Hepatocyte (in vitro differentiated cells): Measurements from ENCODE around the gene EPHX1. TPM values are rescaled to one million over a fixed set of nuclear protein-coding genes. Genes with fewer than 3 reads are reported as not detected.
A peak's percentile ranks its signal among the peaks of the same experiment; 100 is the strongest.

Experiments
- DNase-seq: peaks from one replicate; pipeline ENCODE4 v3.0.0-alpha.2; 2016; ENCODE audit warnings: low spot score
- H2AFZ ChIP-seq: fragments of 200-600 bp; sonication (generic); 2 replicates; pipeline ENCODE4 v1.6.0; 2016; ENCODE audit warnings: antibody characterized with exemption, mild to moderate bottlenecking
- H3K27ac ChIP-seq: fragments of 200-600 bp; sonication (generic); 2 replicates; pipeline ENCODE4 v1.5.1; 2016; ENCODE audit warnings: mild to moderate bottlenecking
- H3K27me3 ChIP-seq: fragments of 200-600 bp; sonication (generic); 2 replicates; pipeline ENCODE4 v1.6.1; 2016
- H3K36me3 ChIP-seq: fragments of 200-600 bp; sonication (generic); replicated peaks from 2 replicates; pipeline ENCODE4 v1.5.1; 2016; ENCODE audit warnings: low read depth; ENCODE audit not compliant: insufficient read depth
- H3K4me1 ChIP-seq: fragments of 200-600 bp; sonication (generic); 2 replicates; pipeline ENCODE4 v1.5.1; 2016; ENCODE audit warnings: mild to moderate bottlenecking, moderate library complexity; ENCODE audit not compliant: insufficient read depth
- H3K4me2 ChIP-seq: fragments of 200-600 bp; sonication (generic); 2 replicates; pipeline ENCODE4 v1.6.0; 2016
- H3K4me3 ChIP-seq: fragments of 200-600 bp; sonication (generic); 2 replicates; pipeline ENCODE4 v1.5.1; 2016; ENCODE audit warnings: mild to moderate bottlenecking
- H3K79me2 ChIP-seq: fragments of 200-600 bp; sonication (generic); 2 replicates; pipeline ENCODE4 v1.6.0; 2017; ENCODE audit warnings: mild to moderate bottlenecking
- H3K9me2 ChIP-seq: fragments of 200-600 bp; sonication (generic); replicated peaks from 2 replicates; pipeline ENCODE4 v1.6.0; 2017; ENCODE audit warnings: mild to moderate bottlenecking; ENCODE audit not compliant: insufficient read depth
- H3K9me3 ChIP-seq: fragments of 200-600 bp; sonication (generic); 2 replicates; pipeline ENCODE4 v1.5.1; 2016; ENCODE audit warnings: low read depth, mild to moderate bottlenecking
- H4K20me1 ChIP-seq: fragments of 200-600 bp; sonication (generic); 2 replicates; pipeline ENCODE4 v1.6.0; 2016; ENCODE audit warnings: mild to moderate bottlenecking; ENCODE audit not compliant: insufficient read depth, poor library complexity, severe bottlenecking
- EZH2 ChIP-seq: fragments of 200-600 bp; sonication (generic); IDR thresholded peaks from 2 replicates; pipeline ENCODE4 v1.6.1; 2016; ENCODE audit warnings: antibody characterized with exemption, mild to moderate bottlenecking, borderline replicate concordance
- EZH2phosphoT487 ChIP-seq: fragments of 200-600 bp; sonication (generic); IDR thresholded peaks from one replicate; pipeline ENCODE4 v1.6.1; 2018; ENCODE audit warnings: antibody characterized with exemption, mild to moderate bottlenecking, low read depth, moderate library complexity; ENCODE audit not compliant: unreplicated experiment, severe bottlenecking
- WGBS: methylation state at CpG from one replicate; pipeline ENCODE4 v1.1.6; 2016; ENCODE audit warnings: low lambda C conversion rate; ENCODE audit errors: missing lambda C conversion rate; 5-methylcytosine and 5-hydroxymethylcytosine counted together
- polyA plus RNA-seq: library from polyadenylated mRNA; unstranded; fragments of >200 nt; fragmentation: Nextera tagmentation; extraction: Ambion mirVana; gene quantifications from 2 replicates; pipeline ENCODE4 v1.2.1, GENCODE V29; 2016
- total RNA-seq: library from RNA; depleted of rRNA; stranded (reverse); fragments of >200 nt; gene quantifications from 2 replicates; pipeline ENCODE4 v1.2.3, GENCODE V29; 2014
- TF ChIP-seq, protein P1 (sequence below): fragments of 200-600 bp; sonication (generic); IDR thresholded peaks from 2 replicates; pipeline ENCODE4 v1.5.1; 2016; ENCODE audit warnings: antibody characterized with exemption, mild to moderate bottlenecking; ENCODE audit not compliant: poor library complexity

EPHX1 gene
- total and polyA plus RNA-seq, 2 experiments from 2014 or later = 133 to 138 TPM

DNA sequence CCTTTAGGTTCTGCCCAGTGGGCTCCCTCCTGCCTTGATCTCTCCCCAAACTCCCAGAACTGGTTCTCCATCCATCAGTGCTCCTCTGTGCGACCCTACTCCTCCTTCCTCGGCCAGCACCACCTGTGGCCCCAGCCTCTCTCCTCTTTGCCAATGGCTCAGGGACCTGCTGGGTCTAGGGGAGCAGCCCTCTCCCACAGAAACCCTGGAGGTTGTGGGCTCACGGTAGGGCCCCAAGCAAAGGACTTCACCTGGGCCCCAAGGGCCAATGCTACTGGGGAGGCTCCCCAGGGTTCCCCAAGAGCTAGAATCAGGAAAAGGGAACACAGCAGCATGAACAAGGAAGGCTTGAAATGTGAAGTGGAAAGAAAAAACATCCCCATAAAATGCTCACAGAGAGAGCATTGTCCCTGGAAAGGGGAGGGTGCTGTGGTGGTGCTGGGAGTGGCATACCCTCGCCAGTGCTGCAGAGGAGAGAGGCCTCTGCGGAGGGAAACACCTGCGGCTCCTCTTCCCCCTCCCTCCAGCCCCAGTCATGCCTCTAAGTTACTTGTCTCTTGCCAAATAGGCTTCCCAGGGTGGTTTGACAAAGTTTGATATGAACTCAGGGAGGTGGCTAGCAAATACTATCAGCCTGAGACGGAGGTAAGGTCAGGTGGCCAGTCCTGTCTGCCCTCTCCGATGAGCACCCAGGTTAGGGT, 69.7 kb downstream of the EPHX1 start:
- H3K79me2 ChIP-seq = peaks cover 60% of the 10 kb centered on the region
- WGBS = 68% methylated on average over 8 of the region's 8 CpGs
- no peak overlapping the region for H2AFZ ChIP-seq
- H4K20me1 ChIP-seq = no peaks in the 10 kb centered on the region
- no peak overlapping the region for H3K4me3 ChIP-seq
- H3K36me3 ChIP-seq = no peaks in the 10 kb centered on the region
- no peaks in the 10 kb centered on the region for H3K9me3 ChIP-seq
- H3K27me3 ChIP-seq = no peaks in the 10 kb centered on the region
- TF ChIP-seq, protein P1, sequence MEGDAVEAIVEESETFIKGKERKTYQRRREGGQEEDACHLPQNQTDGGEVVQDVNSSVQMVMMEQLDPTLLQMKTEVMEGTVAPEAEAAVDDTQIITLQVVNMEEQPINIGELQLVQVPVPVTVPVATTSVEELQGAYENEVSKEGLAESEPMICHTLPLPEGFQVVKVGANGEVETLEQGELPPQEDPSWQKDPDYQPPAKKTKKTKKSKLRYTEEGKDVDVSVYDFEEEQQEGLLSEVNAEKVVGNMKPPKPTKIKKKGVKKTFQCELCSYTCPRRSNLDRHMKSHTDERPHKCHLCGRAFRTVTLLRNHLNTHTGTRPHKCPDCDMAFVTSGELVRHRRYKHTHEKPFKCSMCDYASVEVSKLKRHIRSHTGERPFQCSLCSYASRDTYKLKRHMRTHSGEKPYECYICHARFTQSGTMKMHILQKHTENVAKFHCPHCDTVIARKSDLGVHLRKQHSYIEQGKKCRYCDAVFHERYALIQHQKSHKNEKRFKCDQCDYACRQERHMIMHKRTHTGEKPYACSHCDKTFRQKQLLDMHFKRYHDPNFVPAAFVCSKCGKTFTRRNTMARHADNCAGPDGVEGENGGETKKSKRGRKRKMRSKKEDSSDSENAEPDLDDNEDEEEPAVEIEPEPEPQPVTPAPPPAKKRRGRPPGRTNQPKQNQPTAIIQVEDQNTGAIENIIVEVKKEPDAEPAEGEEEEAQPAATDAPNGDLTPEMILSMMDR = no peak
- TF ChIP-seq EZH2phosphoT487 (no peak), EZH2 (no peak)
- no peaks in the 10 kb centered on the region for H3K9me2 ChIP-seq
- DNase-seq = peak; percentile 68
- peak overlapping the region; percentile 98 for H3K27ac ChIP-seq
- peaks cover 54% of the 10 kb centered on the region for H3K4me1 ChIP-seq
- H3K4me2 ChIP-seq = peak overlapping the region; percentile 99

DNA sequence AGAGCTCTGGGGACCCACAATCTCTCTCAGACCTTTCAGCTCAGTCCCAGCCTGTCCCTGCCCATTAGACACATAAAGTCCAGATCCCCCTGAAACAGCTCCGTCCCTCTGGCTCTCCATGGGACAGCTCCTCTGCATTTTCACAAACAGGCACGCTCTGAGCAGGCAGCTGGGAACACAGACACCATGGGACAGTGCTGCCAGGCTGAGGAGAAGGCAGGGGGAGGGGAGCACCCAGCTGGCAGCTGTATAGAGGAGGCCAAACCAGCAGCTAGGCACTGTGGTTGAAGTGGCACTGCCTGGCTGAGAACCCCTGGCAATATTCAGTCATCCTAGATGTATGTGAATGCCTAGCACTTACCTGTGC, 70.3 kb downstream of the EPHX1 start:
- no peaks in the 10 kb centered on the region for H4K20me1 ChIP-seq
- H3K4me3 ChIP-seq = no peak overlapping the region

DNA sequence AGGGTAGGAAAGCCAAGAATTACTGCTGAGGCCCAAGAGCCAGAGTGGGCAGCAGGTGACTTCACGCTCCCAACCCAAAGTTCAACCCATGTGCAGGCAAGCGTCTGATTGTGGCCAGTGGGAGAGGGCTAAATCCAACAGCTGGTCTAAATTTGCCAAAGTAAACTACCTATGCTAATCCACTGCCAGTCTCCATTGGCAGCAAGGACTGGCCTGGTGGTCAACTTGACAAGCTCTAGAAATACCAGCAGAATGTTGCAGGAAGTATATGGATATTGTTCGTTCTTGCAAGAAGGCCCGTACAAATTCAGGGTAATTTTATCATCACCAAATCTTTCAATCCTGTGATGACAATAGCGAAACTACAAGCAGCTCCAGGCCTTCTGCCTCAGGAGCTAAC, 70.7 kb downstream of the EPHX1 start:
- H3K4me2 ChIP-seq = peak overlapping the region; percentile 99
- no peaks in the 10 kb centered on the region for H3K9me3 ChIP-seq
- H3K4me3 ChIP-seq = no peak overlapping the region
- peaks cover 61% of the 10 kb centered on the region for H3K79me2 ChIP-seq
- no peak for TF ChIP-seq EZH2phosphoT487
- no peak for TF ChIP-seq EZH2
- TF ChIP-seq, protein P1 = no peak
- no peak for DNase-seq
- no peaks in the 10 kb centered on the region for H3K27me3 ChIP-seq
- no peaks in the 10 kb centered on the region for H4K20me1 ChIP-seq
- no peaks in the 10 kb centered on the region for H3K36me3 ChIP-seq
- no peak overlapping the region for H2AFZ ChIP-seq
- peak overlapping the region; percentile 98 for H3K27ac ChIP-seq
- H3K9me2 ChIP-seq = no peaks in the 10 kb centered on the region
- WGBS = 59% methylated on average over 5 of the region's 5 CpGs
- peaks cover 46% of the 10 kb centered on the region for H3K4me1 ChIP-seq

More for the DNA sequence above, 70.3 kb downstream of the EPHX1 start:
- WGBS = 78% methylated on average over 2 of the region's 2 CpGs
- H3K9me3 ChIP-seq = no peaks in the 10 kb centered on the region
- H3K4me1 ChIP-seq = peaks cover 49% of the 10 kb centered on the region
- no peaks in the 10 kb centered on the region for H3K27me3 ChIP-seq
- no peak overlapping the region for H2AFZ ChIP-seq
- no peaks in the 10 kb centered on the region for H3K9me2 ChIP-seq
- H3K36me3 ChIP-seq = no peaks in the 10 kb centered on the region
- TF ChIP-seq EZH2 = no peak
- TF ChIP-seq, protein P1 = no peak
- TF ChIP-seq EZH2phosphoT487 = no peak
- no peak for DNase-seq
- peak overlapping the region; percentile 98 for H3K27ac ChIP-seq
- peaks cover 58% of the 10 kb centered on the region for H3K79me2 ChIP-seq
- H3K4me2 ChIP-seq = peak overlapping the region; percentile 99
